ENCODE data around the gene PTPN11. TPM values are rescaled to one million over a fixed set of nuclear protein-coding genes. Genes with fewer than 3 reads are reported as not detected.

PTPN11 gene
- total and polyA plus RNA-seq, 2 experiments from 2014 or later, result 40.9 to 55.8 TPM

- no peak overlapping the region for H3K4me3 ChIP-seq
- DNase-seq (ENCODE audit: low read depth in 1 of 2, low spot score in 1 of 2), result no peak
- no peak for TF ChIP-seq CTCF (IDR thresholded peaks at IDR 0.05; ENCODE audit: low read depth, low read length)
- H3K9me3 ChIP-seq (ENCODE audit: low read depth), result no peaks in the 10 kb centered on the region
- H3K27ac ChIP-seq, result no peak overlapping the region
- no peaks in the 10 kb centered on the region for H3K4me1 ChIP-seq (ENCODE audit: low read depth)
- H3K36me3 ChIP-seq, result peaks cover 28% of the 10 kb centered on the region
- no peaks in the 10 kb centered on the region for H3K27me3 ChIP-seq
Measured at GRCh38 chr12:112506513-112507166, 87.9 kb downstream of the PTPN11 start.

GRCh38 chr12:112513471-112513870, 94.7 kb downstream of the PTPN11 start:
- no peaks in the 10 kb centered on the region for H3K9me3 ChIP-seq (ENCODE audit: low read depth)
- no peak for TF ChIP-seq CTCF (IDR thresholded peaks at IDR 0.05; ENCODE audit: low read depth, low read length)
- DNase-seq (ENCODE audit: low read depth in 1 of 2, low spot score in 1 of 2), result no peak

GRCh38 chr12:112514456-112514855, 95.7 kb downstream of the PTPN11 start:
- H3K27me3 ChIP-seq, result no peaks in the 10 kb centered on the region
- no peak overlapping the region for H3K4me3 ChIP-seq
- H3K27ac ChIP-seq, result no peak overlapping the region
- DNase-seq (ENCODE audit: low read depth in 1 of 2, low spot score in 1 of 2), result no peak
- no peaks in the 10 kb centered on the region for H3K36me3 ChIP-seq
- no peaks in the 10 kb centered on the region for H3K9me3 ChIP-seq (ENCODE audit: low read depth)
- H3K4me1 ChIP-seq (ENCODE audit: low read depth), result no peaks in the 10 kb centered on the region
- TF ChIP-seq CTCF (IDR thresholded peaks at IDR 0.05; ENCODE audit: low read depth, low read length), result no peak

More at GRCh38 chr12:112513471-112513870, 94.7 kb downstream of the PTPN11 start:
- no peak overlapping the region for H3K4me3 ChIP-seq
- no peak overlapping the region for H3K27ac ChIP-seq
- no peaks in the 10 kb centered on the region for H3K27me3 ChIP-seq
- no peaks in the 10 kb centered on the region for H3K4me1 ChIP-seq (ENCODE audit: low read depth)
- H3K36me3 ChIP-seq, result no peaks in the 10 kb centered on the region

GRCh38 chr12:112514926-112515642, 96.3 kb downstream of the PTPN11 start:
- Histone ChIP-seq H3K36me3 (no peaks in the 10 kb centered on the region), H3K4me3 (no peak overlapping the region), H3K4me1 (ENCODE audit: low read depth) (no peaks in the 10 kb centered on the region), H3K9me3 (ENCODE audit: low read depth) (no peaks in the 10 kb centered on the region), H3K27ac (no peak overlapping the region), H3K27me3 (no peaks in the 10 kb centered on the region)
- no peak for TF ChIP-seq CTCF (IDR thresholded peaks at IDR 0.05; ENCODE audit: low read depth, low read length)
- DNase-seq (ENCODE audit: low read depth in 1 of 2, low spot score in 1 of 2), result peak in 1 of 2 donors; percentile 4

DNA sequence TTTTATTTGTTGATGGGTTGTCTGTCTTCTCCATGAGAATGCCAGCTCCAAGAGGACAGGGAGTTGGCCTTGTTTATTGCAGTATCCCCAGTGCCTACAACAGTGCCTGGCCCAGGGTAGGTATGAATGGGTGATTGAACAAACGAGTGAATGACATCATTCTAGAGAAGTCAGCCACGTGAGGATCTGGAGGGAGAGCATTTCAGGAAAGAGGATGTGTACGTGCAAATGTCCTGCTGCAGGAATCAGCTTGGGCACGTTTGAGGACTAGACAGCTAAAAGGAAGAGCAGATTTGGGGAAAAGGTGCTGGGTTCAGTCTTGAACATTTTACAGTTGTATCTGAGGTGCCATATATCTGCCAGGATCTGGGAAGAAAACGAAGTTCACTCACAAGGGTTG, 97.1 kb downstream of the PTPN11 start:
- TF ChIP-seq CTCF (IDR thresholded peaks at IDR 0.05; ENCODE audit: low read depth, low read length), result no peak
- Histone ChIP-seq H3K9me3 (ENCODE audit: low read depth) (no peaks in the 10 kb centered on the region), H3K36me3 (no peaks in the 10 kb centered on the region), H3K4me3 (no peak overlapping the region), H3K4me1 (ENCODE audit: low read depth) (no peaks in the 10 kb centered on the region), H3K27ac (no peak overlapping the region), H3K27me3 (no peaks in the 10 kb centered on the region)
- DNase-seq (ENCODE audit: low read depth in 1 of 2, low spot score in 1 of 2), result no peak
